HEK293 (cell line): ENCODE measurements around the gene HLF.

Experiments
- KLF8 ChIP-seq: fragments of 450-650 bp; formaldehyde crosslinking; IDR thresholded peaks from 2 replicates; pipeline ENCODE4 v1.5.1; 2016; ENCODE audit warnings: missing biosample characterization, missing genetic modification characterization
- TCF7L2 ChIP-seq: IDR thresholded peaks from 2 replicates; pipeline ENCODE4 v1.6.1; 2011; ENCODE audit warnings: low read depth, mild to moderate bottlenecking, inconsistent platforms, low read length, moderate library complexity, borderline replicate concordance
- TRIM28 ChIP-seq: IDR thresholded peaks from 2 replicates; pipeline ENCODE4 v1.6.1; 2011; ENCODE audit warnings: low read length, control low read depth, borderline replicate concordance
- ZNF140 ChIP-seq: fragments of 450-650 bp; formaldehyde crosslinking; IDR thresholded peaks from 2 replicates; pipeline ENCODE4 v1.5.1; 2016; ENCODE audit warnings: missing biosample characterization, missing genetic modification characterization
- ZNF146 ChIP-seq: fragments of 450-650 bp; formaldehyde crosslinking; IDR thresholded peaks from 2 replicates; pipeline ENCODE4 v1.5.1; 2016; ENCODE audit warnings: missing biosample characterization, missing genetic modification characterization
- ZNF274 ChIP-seq, 2 experiments: fragments of 200-500 bp in 1 of 2; fragments of 450-650 bp in 1 of 2; sonication (Bioruptor generic) in 1 of 2; formaldehyde crosslinking in 1 of 2; IDR thresholded peaks; 2 replicates each; pipeline versions ENCODE4 v1.5.1 to v1.6.1; 2014 to 2016; ENCODE audit warnings: borderline replicate concordance in 1 of 2, inconsistent platforms in 1 of 2, low read length in 1 of 2, missing biosample characterization in 1 of 2, missing genetic modification characterization in 1 of 2
- ZNF302 ChIP-seq: fragments of 450-650 bp; formaldehyde crosslinking; IDR thresholded peaks from 2 replicates; pipeline ENCODE4 v1.5.1; 2016; ENCODE audit warnings: missing biosample characterization, missing genetic modification characterization, low read depth
- ZNF416 ChIP-seq: fragments of 450-650 bp; formaldehyde crosslinking; IDR thresholded peaks from 2 replicates; pipeline ENCODE4 v1.5.1; 2016; ENCODE audit warnings: missing biosample characterization, missing genetic modification characterization
- ZNF626 ChIP-seq: fragments of 450-650 bp; sonication (Bioruptor Pico); formaldehyde crosslinking; IDR thresholded peaks from 2 replicates; pipeline ENCODE4 v1.5.1; 2018; ENCODE audit warnings: missing biosample characterization, missing genetic modification characterization, inconsistent platforms
- ZNF785 ChIP-seq: fragments of 450-650 bp; formaldehyde crosslinking; IDR thresholded peaks from 2 replicates; pipeline ENCODE4 v1.5.1; 2016; ENCODE audit warnings: missing biosample characterization, missing genetic modification characterization
- TF ChIP-seq, protein P1 (sequence below): fragments of 450-650 bp; formaldehyde crosslinking; IDR thresholded peaks from 2 replicates; pipeline ENCODE4 v1.5.1; 2017; ENCODE audit warnings: missing biosample characterization, missing genetic modification characterization
- TF ChIP-seq, protein P2 (sequence below): fragments of 450-650 bp; formaldehyde crosslinking; IDR thresholded peaks from 2 replicates; pipeline ENCODE4 v1.5.1; 2016; ENCODE audit warnings: missing biosample characterization, missing genetic modification characterization
- TF ChIP-seq, protein P3 (sequence below): fragments of 450-650 bp; IDR thresholded peaks from 2 replicates; pipeline ENCODE4 v1.5.1; 2018; ENCODE audit warnings: missing biosample characterization, mild to moderate bottlenecking, missing genetic modification characterization

DNA sequence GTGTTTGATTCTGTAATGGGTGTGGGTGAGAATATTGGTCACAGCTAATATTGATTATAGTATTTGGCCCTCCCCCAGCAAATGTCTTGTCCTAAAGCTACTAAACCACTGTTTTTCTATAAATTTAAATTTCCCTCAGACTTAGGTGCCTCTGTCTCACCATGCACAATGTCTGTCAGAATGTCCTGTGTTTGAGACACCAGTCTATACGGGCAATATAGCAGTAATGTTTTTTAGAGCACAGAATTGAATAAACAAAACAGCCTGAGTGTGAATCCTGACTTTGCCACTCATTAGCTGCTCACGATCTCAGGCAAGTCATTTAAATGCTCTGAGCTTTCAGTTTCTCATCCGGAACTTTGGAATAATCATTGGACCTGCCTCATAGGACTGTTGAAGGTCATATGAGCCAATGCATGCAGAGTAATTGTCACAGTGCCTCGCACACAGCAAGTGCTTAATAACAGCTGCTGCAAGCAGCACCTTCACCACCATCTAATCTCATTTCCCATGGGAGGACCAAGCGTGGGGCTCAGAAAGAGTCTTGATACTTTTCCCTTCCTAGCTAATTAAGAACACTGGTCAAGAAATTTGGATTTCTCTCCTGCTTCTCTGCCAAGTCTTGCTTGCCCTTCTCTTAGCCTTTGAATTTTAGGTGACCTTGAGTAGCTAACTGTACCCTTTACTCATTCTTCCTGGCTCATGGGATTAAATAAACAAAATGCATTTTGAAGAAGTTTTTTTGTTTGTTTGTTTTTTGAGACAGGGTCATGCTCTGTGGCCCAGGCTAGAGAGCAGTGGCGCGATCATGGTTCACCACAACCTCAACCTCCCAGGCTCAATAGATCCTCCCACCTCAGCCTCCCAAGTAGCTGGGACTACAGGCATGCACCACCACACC lies 9.8 kb downstream of the HLF start:
- TF ChIP-seq, protein P1, sequence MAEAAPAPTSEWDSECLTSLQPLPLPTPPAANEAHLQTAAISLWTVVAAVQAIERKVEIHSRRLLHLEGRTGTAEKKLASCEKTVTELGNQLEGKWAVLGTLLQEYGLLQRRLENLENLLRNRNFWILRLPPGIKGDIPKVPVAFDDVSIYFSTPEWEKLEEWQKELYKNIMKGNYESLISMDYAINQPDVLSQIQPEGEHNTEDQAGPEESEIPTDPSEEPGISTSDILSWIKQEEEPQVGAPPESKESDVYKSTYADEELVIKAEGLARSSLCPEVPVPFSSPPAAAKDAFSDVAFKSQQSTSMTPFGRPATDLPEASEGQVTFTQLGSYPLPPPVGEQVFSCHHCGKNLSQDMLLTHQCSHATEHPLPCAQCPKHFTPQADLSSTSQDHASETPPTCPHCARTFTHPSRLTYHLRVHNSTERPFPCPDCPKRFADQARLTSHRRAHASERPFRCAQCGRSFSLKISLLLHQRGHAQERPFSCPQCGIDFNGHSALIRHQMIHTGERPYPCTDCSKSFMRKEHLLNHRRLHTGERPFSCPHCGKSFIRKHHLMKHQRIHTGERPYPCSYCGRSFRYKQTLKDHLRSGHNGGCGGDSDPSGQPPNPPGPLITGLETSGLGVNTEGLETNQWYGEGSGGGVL (tag by site-specific recombination): no peak
- TF ChIP-seq, protein P2, sequence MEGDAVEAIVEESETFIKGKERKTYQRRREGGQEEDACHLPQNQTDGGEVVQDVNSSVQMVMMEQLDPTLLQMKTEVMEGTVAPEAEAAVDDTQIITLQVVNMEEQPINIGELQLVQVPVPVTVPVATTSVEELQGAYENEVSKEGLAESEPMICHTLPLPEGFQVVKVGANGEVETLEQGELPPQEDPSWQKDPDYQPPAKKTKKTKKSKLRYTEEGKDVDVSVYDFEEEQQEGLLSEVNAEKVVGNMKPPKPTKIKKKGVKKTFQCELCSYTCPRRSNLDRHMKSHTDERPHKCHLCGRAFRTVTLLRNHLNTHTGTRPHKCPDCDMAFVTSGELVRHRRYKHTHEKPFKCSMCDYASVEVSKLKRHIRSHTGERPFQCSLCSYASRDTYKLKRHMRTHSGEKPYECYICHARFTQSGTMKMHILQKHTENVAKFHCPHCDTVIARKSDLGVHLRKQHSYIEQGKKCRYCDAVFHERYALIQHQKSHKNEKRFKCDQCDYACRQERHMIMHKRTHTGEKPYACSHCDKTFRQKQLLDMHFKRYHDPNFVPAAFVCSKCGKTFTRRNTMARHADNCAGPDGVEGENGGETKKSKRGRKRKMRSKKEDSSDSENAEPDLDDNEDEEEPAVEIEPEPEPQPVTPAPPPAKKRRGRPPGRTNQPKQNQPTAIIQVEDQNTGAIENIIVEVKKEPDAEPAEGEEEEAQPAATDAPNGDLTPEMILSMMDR (tag by site-specific recombination): no peak
- TF ChIP-seq ZNF416 (tag by site-specific recombination): no peak
- no peak for TF ChIP-seq TCF7L2
- TF ChIP-seq ZNF274 (IDR thresholded peaks at IDR 0.05; ENCODE audit: low read length): no peak
- TF ChIP-seq ZNF274 (tag by site-specific recombination; IDR thresholded peaks at IDR 0.05; ENCODE audit: borderline replicate concordance): no peak
- no peak for TF ChIP-seq ZNF626
- no peak for TF ChIP-seq ZNF140 (tag by site-specific recombination)
- no peak for TF ChIP-seq TRIM28
- TF ChIP-seq KLF8: no peak
- no peak for TF ChIP-seq ZNF146 (tag by site-specific recombination)
- TF ChIP-seq ZNF785 (tag by site-specific recombination): no peak
- TF ChIP-seq, protein P3, sequence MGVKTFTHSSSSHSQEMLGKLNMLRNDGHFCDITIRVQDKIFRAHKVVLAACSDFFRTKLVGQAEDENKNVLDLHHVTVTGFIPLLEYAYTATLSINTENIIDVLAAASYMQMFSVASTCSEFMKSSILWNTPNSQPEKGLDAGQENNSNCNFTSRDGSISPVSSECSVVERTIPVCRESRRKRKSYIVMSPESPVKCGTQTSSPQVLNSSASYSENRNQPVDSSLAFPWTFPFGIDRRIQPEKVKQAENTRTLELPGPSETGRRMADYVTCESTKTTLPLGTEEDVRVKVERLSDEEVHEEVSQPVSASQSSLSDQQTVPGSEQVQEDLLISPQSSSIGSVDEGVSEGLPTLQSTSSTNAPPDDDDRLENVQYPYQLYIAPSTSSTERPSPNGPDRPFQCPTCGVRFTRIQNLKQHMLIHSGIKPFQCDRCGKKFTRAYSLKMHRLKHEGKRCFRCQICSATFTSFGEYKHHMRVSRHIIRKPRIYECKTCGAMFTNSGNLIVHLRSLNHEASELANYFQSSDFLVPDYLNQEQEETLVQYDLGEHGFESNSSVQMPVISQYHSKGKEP: no peak
- TF ChIP-seq ZNF302 (tag by site-specific recombination): no peak
